Measurements from ENCODE around the gene KCP. TPM values are rescaled to one million over a fixed set of nuclear protein-coding genes. Genes with fewer than 3 reads are reported as not detected.

The KCP gene
- total RNA-seq, 3 donors from 2014 or later: 0.33 to 2.2 (median 0.88) TPM

DNA sequence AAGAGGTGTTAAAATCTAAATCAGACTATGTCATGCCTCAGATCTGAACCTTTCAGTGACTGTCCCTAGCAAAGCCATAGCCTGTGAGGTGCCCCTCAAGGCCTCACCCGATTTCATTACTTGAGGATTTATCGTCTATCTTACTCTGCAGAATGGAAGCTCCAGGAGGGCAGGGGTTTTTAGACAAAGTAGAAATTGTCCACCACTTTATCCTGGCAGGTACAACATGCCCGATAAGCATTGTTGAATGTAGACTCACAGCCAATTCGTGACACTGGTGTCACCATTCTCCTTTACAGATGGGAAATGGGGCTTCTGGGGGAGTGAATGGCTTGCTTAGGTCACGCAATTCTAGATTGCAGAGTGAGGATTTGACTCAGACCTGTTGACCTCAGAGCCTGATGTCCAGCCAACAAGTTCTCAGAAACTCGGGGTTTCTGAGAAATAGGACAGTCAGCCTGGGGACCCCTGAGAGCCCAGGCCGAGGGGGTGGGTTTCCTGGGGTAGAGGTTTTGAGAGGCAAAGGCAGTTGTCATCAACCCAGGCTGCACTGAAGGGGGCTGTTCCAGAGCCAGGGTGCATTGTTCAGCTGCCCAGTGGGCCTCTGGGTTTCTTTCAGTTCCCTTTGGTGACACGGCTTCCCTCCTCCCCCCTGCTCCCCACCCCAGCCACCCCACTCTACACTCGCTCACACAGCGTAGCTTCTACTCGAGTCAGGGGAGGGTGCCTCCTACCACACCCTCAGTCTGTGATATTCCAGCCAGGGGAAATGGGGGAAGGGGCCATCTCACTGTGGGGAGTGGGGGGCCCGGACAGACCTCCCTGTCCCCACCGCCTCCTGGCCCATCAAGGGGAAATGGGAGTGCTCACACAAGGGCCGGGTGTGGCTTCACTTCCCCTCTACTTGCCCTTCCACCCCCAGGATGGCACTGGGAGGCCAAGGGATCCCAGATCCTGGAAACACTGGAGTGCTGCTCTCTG lies 24.1 kb upstream of the KCP start:
- DNase-seq (ENCODE audit: low spot score in 2 of 2): no peak
- TF ChIP-seq POLR2A (IDR thresholded peaks at IDR 0.05) (no peak), POLR2AphosphoS5 (IDR thresholded peaks at IDR 0.05) (no peak)
- no peaks in the 10 kb centered on the region for H3K36me3 ChIP-seq
- no peak overlapping the region for H3K27ac ChIP-seq
- H3K27me3 ChIP-seq: no peaks in the 10 kb centered on the region
- intact Hi-C loops (cut with DNase I; ENCODE audit: low total_unique reads): no loop called here
- H3K4me1 ChIP-seq: no peaks in the 10 kb centered on the region
- H3K9me3 ChIP-seq: no peaks in the 10 kb centered on the region
- no peak overlapping the region for H3K4me3 ChIP-seq

DNA sequence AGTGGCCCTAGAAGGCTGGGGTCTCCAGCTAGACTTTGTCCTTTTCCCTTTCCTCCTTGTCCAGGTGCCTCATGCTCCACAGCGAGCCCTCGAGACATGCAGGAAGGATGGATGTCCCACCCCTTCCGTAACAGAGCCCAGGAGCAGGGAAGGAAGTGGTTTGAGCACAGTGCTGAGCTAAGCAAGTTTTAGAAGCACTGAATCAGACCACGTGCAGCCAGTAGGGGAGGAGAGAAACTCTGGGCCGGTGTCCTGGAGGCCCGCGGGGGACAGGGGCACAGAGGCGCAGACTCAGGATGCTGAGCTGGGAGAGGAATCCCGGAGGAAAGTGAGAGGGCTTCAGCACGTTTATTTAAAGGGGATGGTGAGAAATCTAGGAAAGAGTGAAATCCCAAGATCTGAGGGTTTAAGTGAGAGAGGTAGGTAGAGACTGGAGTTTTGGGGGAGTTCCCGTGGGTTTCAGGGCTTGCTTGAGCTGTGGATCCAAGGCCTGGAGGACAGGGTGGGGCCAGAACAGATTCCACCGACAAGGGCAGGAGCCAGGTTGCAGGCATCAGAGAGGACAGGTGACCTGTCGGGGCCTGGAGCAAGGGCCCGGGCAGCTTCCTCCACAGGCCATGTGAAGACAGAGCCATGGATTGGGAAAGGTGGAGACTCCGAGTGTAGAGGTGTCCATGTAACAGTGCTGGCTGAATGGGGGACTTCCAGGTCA lies 22.8 kb upstream of the KCP start:
- intact Hi-C loops (cut with DNase I; ENCODE audit: low total_unique reads): no loop called here
- Histone ChIP-seq H3K27me3 (no peaks in the 10 kb centered on the region), H3K27ac (no peak overlapping the region), H3K4me3 (no peak overlapping the region), H3K36me3 (no peaks in the 10 kb centered on the region), H3K4me1 (no peaks in the 10 kb centered on the region), H3K9me3 (no peaks in the 10 kb centered on the region)
- TF ChIP-seq POLR2AphosphoS5 (IDR thresholded peaks at IDR 0.05) (no peak), POLR2A (IDR thresholded peaks at IDR 0.05) (no peak)
- TF ChIP-seq, protein P1, sequence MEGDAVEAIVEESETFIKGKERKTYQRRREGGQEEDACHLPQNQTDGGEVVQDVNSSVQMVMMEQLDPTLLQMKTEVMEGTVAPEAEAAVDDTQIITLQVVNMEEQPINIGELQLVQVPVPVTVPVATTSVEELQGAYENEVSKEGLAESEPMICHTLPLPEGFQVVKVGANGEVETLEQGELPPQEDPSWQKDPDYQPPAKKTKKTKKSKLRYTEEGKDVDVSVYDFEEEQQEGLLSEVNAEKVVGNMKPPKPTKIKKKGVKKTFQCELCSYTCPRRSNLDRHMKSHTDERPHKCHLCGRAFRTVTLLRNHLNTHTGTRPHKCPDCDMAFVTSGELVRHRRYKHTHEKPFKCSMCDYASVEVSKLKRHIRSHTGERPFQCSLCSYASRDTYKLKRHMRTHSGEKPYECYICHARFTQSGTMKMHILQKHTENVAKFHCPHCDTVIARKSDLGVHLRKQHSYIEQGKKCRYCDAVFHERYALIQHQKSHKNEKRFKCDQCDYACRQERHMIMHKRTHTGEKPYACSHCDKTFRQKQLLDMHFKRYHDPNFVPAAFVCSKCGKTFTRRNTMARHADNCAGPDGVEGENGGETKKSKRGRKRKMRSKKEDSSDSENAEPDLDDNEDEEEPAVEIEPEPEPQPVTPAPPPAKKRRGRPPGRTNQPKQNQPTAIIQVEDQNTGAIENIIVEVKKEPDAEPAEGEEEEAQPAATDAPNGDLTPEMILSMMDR (IDR thresholded peaks at IDR 0.05): no peak
- peak in 1 of 2 donors; percentile 35 for DNase-seq (ENCODE audit: low spot score in 2 of 2)

DNA sequence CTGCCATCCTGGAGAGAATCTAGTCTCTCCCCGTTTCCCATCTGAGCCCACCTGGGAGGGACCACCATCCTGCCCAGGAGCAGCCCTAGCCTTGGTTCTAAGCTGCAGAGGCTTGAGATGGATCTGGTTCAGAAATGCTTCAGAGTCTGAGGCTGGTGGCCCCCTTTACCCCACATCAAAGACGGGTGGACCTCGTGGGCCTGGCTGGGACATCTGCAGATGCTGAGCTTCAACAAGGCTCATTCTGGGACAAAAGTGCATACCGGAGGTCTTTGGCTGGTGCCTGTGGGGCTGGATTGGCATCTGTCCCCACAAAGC lies 22.3 kb upstream of the KCP start:
- H3K9me3 ChIP-seq: no peaks in the 10 kb centered on the region
- H3K4me3 ChIP-seq: no peak overlapping the region
- H3K36me3 ChIP-seq: no peaks in the 10 kb centered on the region
- no peaks in the 10 kb centered on the region for H3K27me3 ChIP-seq
- H3K27ac ChIP-seq: no peak overlapping the region
- H3K4me1 ChIP-seq: no peaks in the 10 kb centered on the region
- TF ChIP-seq, protein P1 (IDR thresholded peaks at IDR 0.05): no peak
- TF ChIP-seq POLR2AphosphoS5 (IDR thresholded peaks at IDR 0.05) (no peak), POLR2A (IDR thresholded peaks at IDR 0.05) (no peak)
- intact Hi-C loops (cut with DNase I; ENCODE audit: low total_unique reads): no loop called here
- DNase-seq (ENCODE audit: low spot score in 2 of 2): no peak

DNA sequence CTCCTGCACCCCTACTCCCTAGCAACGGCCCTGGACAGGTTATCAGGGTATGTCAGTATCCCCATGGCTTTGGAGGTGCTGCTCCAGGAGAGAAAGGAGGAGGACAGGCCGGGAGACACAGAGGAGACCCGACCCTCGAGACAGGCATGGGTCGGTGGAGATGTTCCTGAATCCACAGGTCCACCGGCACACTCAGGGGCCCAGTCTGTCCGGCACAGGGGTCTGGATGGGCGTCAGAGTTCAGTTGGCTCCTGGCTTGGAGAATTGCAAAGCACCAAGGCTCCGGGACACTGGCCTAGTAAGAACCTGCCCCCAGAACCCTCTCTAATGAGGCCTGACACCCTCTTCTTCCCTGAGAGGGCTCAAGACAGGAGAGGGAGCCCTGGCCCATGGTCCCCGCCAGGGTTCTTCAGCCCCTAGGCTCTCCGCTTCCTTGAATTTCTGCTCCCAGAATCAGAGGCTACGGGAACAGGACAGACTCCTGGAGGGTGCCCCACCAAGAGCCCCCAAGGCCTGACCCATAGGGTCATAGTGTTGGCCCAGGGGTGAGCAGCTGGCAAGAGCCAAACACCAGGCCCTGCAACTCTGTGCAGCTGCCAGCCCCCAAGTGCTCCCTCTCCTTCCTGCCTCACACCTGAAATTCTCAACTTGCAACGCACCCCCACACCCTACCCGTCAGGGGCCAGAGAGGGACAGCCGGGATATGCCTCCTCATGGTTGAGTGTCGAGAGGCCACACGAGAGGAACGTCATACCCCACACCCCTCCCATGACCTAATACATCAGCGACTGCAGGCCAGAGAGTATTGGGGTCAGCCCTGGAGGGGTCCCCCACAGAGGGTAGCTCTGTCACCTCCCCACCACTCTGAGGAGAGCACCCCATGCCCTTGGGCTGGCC lies 21.7 kb upstream of the KCP start:
- peak in 1 of 2 donors; percentile 51 for DNase-seq (ENCODE audit: low spot score in 2 of 2)
- Histone ChIP-seq H3K4me1 (no peaks in the 10 kb centered on the region), H3K9me3 (no peaks in the 10 kb centered on the region), H3K27ac (no peak overlapping the region), H3K4me3 (no peak overlapping the region), H3K36me3 (no peaks in the 10 kb centered on the region), H3K27me3 (no peaks in the 10 kb centered on the region)
- TF ChIP-seq, protein P1 (IDR thresholded peaks at IDR 0.05): no peak
- no peak for TF ChIP-seq POLR2A (IDR thresholded peaks at IDR 0.05)
- no peak for TF ChIP-seq POLR2AphosphoS5 (IDR thresholded peaks at IDR 0.05)
- intact Hi-C loops (cut with DNase I; ENCODE audit: low total_unique reads): no loop called here

DNA sequence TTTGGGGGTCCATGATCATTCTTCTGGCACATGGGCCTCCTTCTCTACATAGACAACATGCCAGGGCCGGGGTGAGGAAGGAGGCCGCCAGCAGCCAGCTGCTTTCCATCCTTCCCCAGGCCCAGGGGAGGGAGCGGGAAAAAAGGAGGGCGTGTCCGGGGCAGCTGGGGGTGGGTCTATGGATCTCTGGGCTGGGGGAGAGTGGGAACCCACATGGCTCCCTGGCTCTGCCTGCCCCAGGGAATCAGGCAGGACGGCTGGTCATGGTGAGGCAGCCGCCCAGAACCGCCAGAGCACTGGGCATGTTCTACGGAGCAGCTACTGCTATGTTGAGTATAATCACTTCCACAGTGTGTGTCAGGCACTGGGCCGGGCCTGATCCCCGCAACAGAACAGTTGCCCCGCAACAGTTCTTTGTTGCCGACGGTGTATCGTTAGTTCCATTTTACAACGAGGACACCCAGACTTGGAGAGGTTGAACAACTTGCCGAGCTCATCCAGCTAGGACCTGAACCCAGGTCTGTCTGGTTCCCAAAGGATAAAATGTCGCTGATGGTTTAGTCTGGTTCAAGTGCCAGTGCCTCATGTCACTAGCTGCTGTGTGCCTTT lies 20.8 kb upstream of the KCP start:
- Histone ChIP-seq H3K27me3 (no peaks in the 10 kb centered on the region), H3K4me1 (no peaks in the 10 kb centered on the region), H3K9me3 (no peaks in the 10 kb centered on the region), H3K4me3 (no peak overlapping the region), H3K27ac (no peak overlapping the region), H3K36me3 (no peaks in the 10 kb centered on the region)
- TF ChIP-seq POLR2AphosphoS5 (IDR thresholded peaks at IDR 0.05) (no peak), POLR2A (IDR thresholded peaks at IDR 0.05) (no peak)
- TF ChIP-seq, protein P1 (IDR thresholded peaks at IDR 0.05): no peak
- DNase-seq (ENCODE audit: low spot score in 2 of 2): peak in 1 of 2 donors; percentile 25
- intact Hi-C loops (cut with DNase I; ENCODE audit: low total_unique reads): no loop called here

Measured in breast epithelium (tissue), 4 donors.